HepG2 (cell line): ENCODE measurements around the gene CUL4A. TPM values are rescaled to one million over a fixed set of nuclear protein-coding genes. Genes with fewer than 3 reads are reported as not detected.
A peak's percentile ranks its signal among the peaks of the same experiment; 100 is the strongest.

ENCODE experiments used
- DPF2 ChIP-seq: sonication (generic); formaldehyde crosslinking; IDR thresholded peaks from 2 replicates; pipeline ENCODE4 v1.4.0; 2020; ENCODE audit warnings: mild to moderate bottlenecking, low read depth, missing genetic modification reagents, borderline replicate concordance
- GTF3A ChIP-seq: sonication (generic); formaldehyde crosslinking; conservative IDR thresholded peaks from 2 replicates; pipeline ENCODE4 v1.4.0; 2020; ENCODE audit warnings: mild to moderate bottlenecking, missing genetic modification reagents
- ISL2 ChIP-seq: sonication (generic); formaldehyde crosslinking; IDR thresholded peaks from 2 replicates; pipeline ENCODE4 v1.5.0; 2020; ENCODE audit warnings: missing genetic modification reagents
- JDP2 ChIP-seq: sonication (generic); formaldehyde crosslinking; IDR thresholded peaks from 2 replicates; pipeline ENCODE4 v1.8.1; 2022; ENCODE audit warnings: missing genetic modification reagents, borderline replicate concordance
- KLF12 ChIP-seq: sonication (generic); formaldehyde crosslinking; IDR thresholded peaks from 2 replicates; pipeline ENCODE4 v1.4.0; 2020; ENCODE audit warnings: missing genetic modification reagents, borderline replicate concordance
- KLF16 ChIP-seq, 2 experiments: sonication (generic) in 1 of 2; formaldehyde crosslinking in 1 of 2; IDR thresholded peaks; 2 replicates each; pipeline versions ENCODE4 v1.6.1 to v1.8.0; 2016 to 2023; ENCODE audit warnings: missing genetic modification reagents in 2 of 2, missing compliant biosample characterization in 1 of 2
- MAZ ChIP-seq, 2 experiments: sonication (generic) in 1 of 2; formaldehyde crosslinking in 1 of 2; IDR thresholded peaks; 2 replicates each; pipeline versions ENCODE4 v1.5.0 to v1.6.1; 2012 to 2020; ENCODE audit warnings: low read depth in 2 of 2, mild to moderate bottlenecking in 2 of 2, borderline replicate concordance in 1 of 2, improper control_type of control experiment in 1 of 2, low read length in 1 of 2, missing genetic modification reagents in 1 of 2, moderate library complexity in 1 of 2
- MXD4 ChIP-seq: IDR thresholded peaks from 2 replicates; pipeline ENCODE4 v1.6.1; 2016; ENCODE audit warnings: mild to moderate bottlenecking, missing biosample characterization, missing genetic modification reagents
- MYPOP ChIP-seq: sonication (generic); formaldehyde crosslinking; IDR thresholded peaks from 2 replicates; pipeline ENCODE4 v1.8.1; 2023; ENCODE audit warnings: mild to moderate bottlenecking, moderate library complexity, missing genetic modification reagents
- RORA ChIP-seq: sonication (generic); formaldehyde crosslinking; IDR thresholded peaks from 2 replicates; pipeline ENCODE4 v1.5.0; 2020; ENCODE audit warnings: mild to moderate bottlenecking, missing genetic modification reagents, moderate library complexity
- TBX3 ChIP-seq: fragments of 450-650 bp; IDR thresholded peaks from 2 replicates; pipeline ENCODE4 v1.6.1; 2017; ENCODE audit warnings: antibody characterized with exemption, mild to moderate bottlenecking, inconsistent platforms, borderline replicate concordance
- ZMAT3 ChIP-seq: sonication (generic); formaldehyde crosslinking; conservative IDR thresholded peaks from 2 replicates; pipeline ENCODE4 v1.7.0; 2021; ENCODE audit warnings: missing genetic modification reagents
- ZNF136 ChIP-seq: sonication (generic); formaldehyde crosslinking; IDR thresholded peaks from 2 replicates; pipeline ENCODE4 v1.8.1; 2022; ENCODE audit warnings: low read depth, mild to moderate bottlenecking, moderate library complexity, missing genetic modification reagents
- ZNF17 ChIP-seq: sonication (generic); formaldehyde crosslinking; IDR thresholded peaks from 2 replicates; pipeline ENCODE4 v1.5.0; 2020; ENCODE audit warnings: mild to moderate bottlenecking, missing genetic modification reagents
- ZNF30 ChIP-seq: sonication (generic); formaldehyde crosslinking; IDR thresholded peaks from 2 replicates; pipeline ENCODE4 v1.5.0; 2020; ENCODE audit warnings: mild to moderate bottlenecking, missing genetic modification reagents
- ZNF326 ChIP-seq: sonication (generic); formaldehyde crosslinking; IDR thresholded peaks from 2 replicates; pipeline ENCODE4 v1.4.0; 2020; ENCODE audit warnings: missing genetic modification reagents, borderline replicate concordance
- ZNF431 ChIP-seq: sonication (generic); formaldehyde crosslinking; IDR thresholded peaks from 2 replicates; pipeline ENCODE4 v1.9.0; 2022; ENCODE audit warnings: missing genetic modification reagents, low read depth, mild to moderate bottlenecking, borderline replicate concordance
- ZNF644 ChIP-seq: IDR thresholded peaks from 2 replicates; pipeline ENCODE4 v1.6.1; 2016; ENCODE audit warnings: low read depth
- ZNF761 ChIP-seq: sonication (generic); formaldehyde crosslinking; conservative IDR thresholded peaks from 2 replicates; pipeline ENCODE4 v1.4.0; 2020; ENCODE audit warnings: mild to moderate bottlenecking, missing genetic modification reagents
- polyA plus RNA-seq, 8 experiments: library from polyadenylated mRNA; depleted of rRNA in 3 of 8; stranded (reverse) in 7 of 8; unstranded in 1 of 8; fragments of >200 nt; fragmentation: Illumina TruSeq in 4 of 8; extraction: Trizol in 4 of 8; gene quantifications; 2 replicates each; pipeline versions ENCODE4 v1.2.1 to v1.2.3, GENCODE V29; 2011 to 2016; ENCODE audit warnings: low read depth in 4 of 8, missing spikeins in 1 of 8, mixed read lengths in 1 of 8; ENCODE audit not compliant: insufficient read depth in 1 of 8
- total RNA-seq, 5 experiments: library from RNA; depleted of rRNA; stranded (reverse); fragments of >200 nt; fragmentation: Illumina TruSeq; extraction: Trizol; gene quantifications; 2 replicates each; pipeline ENCODE4 v1.2.3, GENCODE V29; 2016; ENCODE audit warnings: low read depth in 1 of 5
- TF ChIP-seq, protein P1 (sequence below): sonication (generic); formaldehyde crosslinking; IDR thresholded peaks from 2 replicates; pipeline ENCODE4 v1.4.0; 2020; ENCODE audit warnings: missing genetic modification reagents
- TF ChIP-seq, protein P2 (sequence below): sonication (generic); formaldehyde crosslinking; conservative IDR thresholded peaks from 2 replicates; pipeline ENCODE4 v1.8.0; 2022; ENCODE audit warnings: mild to moderate bottlenecking, moderate library complexity, missing genetic modification reagents

The CUL4A gene
- total and polyA plus RNA-seq, 2 of the 13 experiments (the other 11 are each of a cell fraction or from before 2014, with no cell fraction given), result 51.2 to 75.3 TPM

DNA sequence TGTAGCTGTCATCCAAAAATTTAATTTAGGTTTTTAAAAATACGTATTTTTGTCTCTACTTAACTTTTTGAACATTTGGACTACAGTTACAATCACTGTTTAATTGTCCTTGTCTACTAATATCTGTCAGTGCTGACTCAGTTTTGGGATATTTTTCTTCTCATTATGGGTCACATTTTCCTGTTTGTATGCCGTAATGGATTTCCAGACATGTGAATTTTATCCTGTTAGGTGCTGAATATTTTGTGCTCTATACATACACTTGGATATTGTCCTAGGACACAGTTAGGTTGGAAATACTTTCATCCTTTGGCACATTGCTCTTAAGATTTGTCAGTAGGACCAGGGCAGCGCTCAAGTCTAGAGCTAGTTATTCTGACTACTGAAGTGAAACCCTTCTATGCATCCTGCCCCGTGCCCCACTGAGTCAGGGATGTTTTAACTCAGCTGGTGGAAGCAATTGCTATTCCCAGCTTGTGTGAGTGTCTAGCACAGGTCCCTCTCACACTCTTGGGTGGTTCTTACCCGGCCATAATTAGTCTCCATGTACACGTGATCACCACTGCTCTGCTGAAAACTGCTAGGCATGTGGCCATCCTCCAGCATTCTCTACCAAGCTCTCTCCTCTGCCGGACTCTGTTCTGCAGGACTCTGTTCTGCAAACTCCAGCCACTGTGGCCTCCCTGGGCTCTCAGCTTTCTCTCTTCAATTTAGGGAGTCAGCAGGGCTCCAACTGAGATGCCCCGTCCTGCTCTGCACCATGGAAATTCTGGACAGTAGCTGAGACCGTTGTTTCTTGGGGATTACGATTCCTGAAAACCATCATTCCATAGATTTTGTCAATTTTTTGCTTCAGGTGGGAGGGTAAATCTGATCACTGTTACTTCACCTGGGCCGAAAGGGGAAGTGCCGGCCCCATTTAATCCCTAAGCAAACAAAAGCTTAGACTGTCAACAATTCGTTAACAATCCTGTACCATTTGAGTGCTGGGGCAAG is 39.8 kb upstream of the CUL4A start (continued):
- TF ChIP-seq RORA (no peak), KLF16 (CRISPR knock-in tag; IDR thresholded peaks at IDR 0.05) (peak in 1 of 2 experiments; percentile 68; a peak in 2 of 4 replicates), GTF3A (CRISPR knock-in tag) (no peak), ZNF644 (CRISPR knock-in tag) (no peak), ZNF30 (CRISPR knock-in tag) (no peak), ZNF136 (CRISPR knock-in tag) (0 out of 2 replicates have a peak, but pooled peaks have one; percentile 28), MAZ (IDR thresholded peaks at IDR 0.05; ENCODE audit: borderline replicate concordance, low read depth, low read length) (no peak), MAZ (CRISPR knock-in tag; IDR thresholded peaks at IDR 0.05; ENCODE audit: low read depth) (0 out of 2 replicates have a peak, but pooled peaks have one; percentile 27), ZMAT3 (CRISPR knock-in tag) (0 out of 2 replicates have a peak, but pooled peaks have one; percentile 58), ISL2 (CRISPR knock-in tag) (peak; percentile 62), JDP2 (no peak), ZNF761 (CRISPR knock-in tag) (no peak), MXD4 (0 out of 2 replicates have a peak, but pooled peaks have one; percentile 44), ZNF17 (no peak), TBX3 (peak; percentile 48; the same call in 1 of the 2 replicates), DPF2 (CRISPR knock-in tag) (peak; percentile 42; the same call in 1 of the 2 replicates), KLF12 (CRISPR knock-in tag) (no peak), MYPOP (CRISPR knock-in tag) (no peak), ZNF326 (CRISPR knock-in tag) (no peak), ZNF431 (CRISPR knock-in tag) (peak; percentile 38; the same call in 1 of the 2 replicates)
- TF ChIP-seq, protein P1, sequence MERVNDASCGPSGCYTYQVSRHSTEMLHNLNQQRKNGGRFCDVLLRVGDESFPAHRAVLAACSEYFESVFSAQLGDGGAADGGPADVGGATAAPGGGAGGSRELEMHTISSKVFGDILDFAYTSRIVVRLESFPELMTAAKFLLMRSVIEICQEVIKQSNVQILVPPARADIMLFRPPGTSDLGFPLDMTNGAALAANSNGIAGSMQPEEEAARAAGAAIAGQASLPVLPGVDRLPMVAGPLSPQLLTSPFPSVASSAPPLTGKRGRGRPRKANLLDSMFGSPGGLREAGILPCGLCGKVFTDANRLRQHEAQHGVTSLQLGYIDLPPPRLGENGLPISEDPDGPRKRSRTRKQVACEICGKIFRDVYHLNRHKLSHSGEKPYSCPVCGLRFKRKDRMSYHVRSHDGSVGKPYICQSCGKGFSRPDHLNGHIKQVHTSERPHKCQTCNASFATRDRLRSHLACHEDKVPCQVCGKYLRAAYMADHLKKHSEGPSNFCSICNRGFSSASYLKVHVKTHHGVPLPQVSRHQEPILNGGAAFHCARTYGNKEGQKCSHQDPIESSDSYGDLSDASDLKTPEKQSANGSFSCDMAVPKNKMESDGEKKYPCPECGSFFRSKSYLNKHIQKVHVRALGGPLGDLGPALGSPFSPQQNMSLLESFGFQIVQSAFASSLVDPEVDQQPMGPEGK (CRISPR knock-in tag), result peak; percentile 87
- TF ChIP-seq, protein P2, sequence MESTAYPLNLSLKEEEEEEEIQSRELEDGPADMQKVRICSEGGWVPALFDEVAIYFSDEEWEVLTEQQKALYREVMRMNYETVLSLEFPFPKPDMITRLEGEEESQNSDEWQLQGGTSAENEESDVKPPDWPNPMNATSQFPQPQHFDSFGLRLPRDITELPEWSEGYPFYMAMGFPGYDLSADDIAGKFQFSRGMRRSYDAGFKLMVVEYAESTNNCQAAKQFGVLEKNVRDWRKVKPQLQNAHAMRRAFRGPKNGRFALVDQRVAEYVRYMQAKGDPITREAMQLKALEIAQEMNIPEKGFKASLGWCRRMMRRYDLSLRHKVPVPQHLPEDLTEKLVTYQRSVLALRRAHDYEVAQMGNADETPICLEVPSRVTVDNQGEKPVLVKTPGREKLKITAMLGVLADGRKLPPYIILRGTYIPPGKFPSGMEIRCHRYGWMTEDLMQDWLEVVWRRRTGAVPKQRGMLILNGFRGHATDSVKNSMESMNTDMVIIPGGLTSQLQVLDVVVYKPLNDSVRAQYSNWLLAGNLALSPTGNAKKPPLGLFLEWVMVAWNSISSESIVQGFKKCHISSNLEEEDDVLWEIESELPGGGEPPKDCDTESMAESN (CRISPR knock-in tag), result 0 out of 2 replicates have a peak, but pooled peaks have one; percentile 33
